ENCODE results near the gene HEMGN.

DNA sequence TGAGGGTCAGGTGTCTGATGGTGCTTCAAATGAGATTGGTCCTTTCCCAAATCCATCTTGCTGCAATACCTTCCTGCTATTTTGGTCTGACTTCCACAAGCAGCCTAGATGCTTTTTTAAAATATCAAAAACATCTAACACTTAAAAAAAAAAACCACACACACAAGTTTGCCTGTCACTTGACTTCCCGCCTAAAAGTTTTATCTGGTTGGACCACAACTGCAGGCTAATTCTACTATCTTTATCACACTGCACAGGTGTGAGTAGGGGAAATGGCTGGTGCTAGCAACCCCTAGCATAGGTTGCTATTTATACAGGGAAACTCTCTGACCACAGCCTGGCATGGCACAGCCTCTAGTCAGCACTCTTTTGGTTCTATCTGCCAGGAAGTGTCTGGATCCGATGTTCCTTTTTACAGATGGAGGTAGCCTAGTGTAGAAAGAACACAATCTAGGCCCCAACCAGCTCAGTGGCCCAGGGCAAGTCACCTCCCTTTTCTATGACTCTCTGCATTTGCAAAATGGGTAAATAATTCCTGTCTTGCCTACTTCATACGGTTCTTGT, at the start of gene HEMGN:
- no peak for TF ChIP-seq POLR2A (IDR thresholded peaks at IDR 0.05)
- TF ChIP-seq, protein P1, sequence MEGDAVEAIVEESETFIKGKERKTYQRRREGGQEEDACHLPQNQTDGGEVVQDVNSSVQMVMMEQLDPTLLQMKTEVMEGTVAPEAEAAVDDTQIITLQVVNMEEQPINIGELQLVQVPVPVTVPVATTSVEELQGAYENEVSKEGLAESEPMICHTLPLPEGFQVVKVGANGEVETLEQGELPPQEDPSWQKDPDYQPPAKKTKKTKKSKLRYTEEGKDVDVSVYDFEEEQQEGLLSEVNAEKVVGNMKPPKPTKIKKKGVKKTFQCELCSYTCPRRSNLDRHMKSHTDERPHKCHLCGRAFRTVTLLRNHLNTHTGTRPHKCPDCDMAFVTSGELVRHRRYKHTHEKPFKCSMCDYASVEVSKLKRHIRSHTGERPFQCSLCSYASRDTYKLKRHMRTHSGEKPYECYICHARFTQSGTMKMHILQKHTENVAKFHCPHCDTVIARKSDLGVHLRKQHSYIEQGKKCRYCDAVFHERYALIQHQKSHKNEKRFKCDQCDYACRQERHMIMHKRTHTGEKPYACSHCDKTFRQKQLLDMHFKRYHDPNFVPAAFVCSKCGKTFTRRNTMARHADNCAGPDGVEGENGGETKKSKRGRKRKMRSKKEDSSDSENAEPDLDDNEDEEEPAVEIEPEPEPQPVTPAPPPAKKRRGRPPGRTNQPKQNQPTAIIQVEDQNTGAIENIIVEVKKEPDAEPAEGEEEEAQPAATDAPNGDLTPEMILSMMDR (IDR thresholded peaks at IDR 0.05) = no peak

Data from uterus (tissue), 2 donors.